Middle frontal gyrus (tissue), 1 donor: ENCODE measurements around the gene GBP6.
"Not testable (repeated sequence)": the region's sequence is repeated elsewhere in the genome, so short reads cannot be mapped to it uniquely, and the experiment has no call there.

Experiments used
- DNase-seq: peaks from one replicate; pipeline ENCODE4 v3.0.0-alpha.2; 2015; ENCODE audit warnings: low spot score; ENCODE audit errors: extremely low spot score

The GBP6 gene

GRCh38 chr1:89369331-89369730 is 5.5 kb downstream of the GBP6 start:
- DNase-seq, result no peak

GRCh38 chr1:89373810-89374209 is 10.0 kb downstream of the GBP6 start:
- DNase-seq, result not testable (repeated sequence)

- no peak for DNase-seq
Measured at GRCh38 chr1:89378001-89378400, 14.1 kb downstream of the GBP6 start.

GRCh38 chr1:89381618-89382017 is 17.8 kb downstream of the GBP6 start:
- no peak for DNase-seq

- no peak for DNase-seq
Measured at GRCh38 chr1:89382479-89382878, 18.6 kb downstream of the GBP6 start.

GRCh38 chr1:89383185-89383584 is 19.3 kb downstream of the GBP6 start:
- no peak for DNase-seq

- no peak for DNase-seq
Measured at GRCh38 chr1:89390707-89391106, 26.8 kb downstream of the GBP6 start.

GRCh38 chr1:89391686-89392085 is 27.8 kb downstream of the GBP6 start:
- DNase-seq, result no peak

- DNase-seq, result no peak
Measured at GRCh38 chr1:89394851-89395250, 31.0 kb downstream of the GBP6 start.

GRCh38 chr1:89396902-89397301 is 33.0 kb downstream of the GBP6 start:
- DNase-seq, result no peak

- DNase-seq, result no peak
Measured at GRCh38 chr1:89405275-89405929, 41.5 kb downstream of the GBP6 start.

GRCh38 chr1:89407360-89407759 is 43.5 kb downstream of the GBP6 start:
- no peak for DNase-seq

- DNase-seq, result not testable (repeated sequence)
Measured at GRCh38 chr1:89407768-89408167, 43.9 kb downstream of the GBP6 start.

- no peak for DNase-seq
Measured at GRCh38 chr1:89425056-89425455, 61.2 kb downstream of the GBP6 start.

- no peak for DNase-seq
Measured at GRCh38 chr1:89429062-89429461, 65.2 kb downstream of the GBP6 start.

GRCh38 chr1:89429681-89430080 is 65.8 kb downstream of the GBP6 start:
- DNase-seq, result not testable (repeated sequence)

GRCh38 chr1:89433421-89433820 is 69.6 kb downstream of the GBP6 start:
- no peak for DNase-seq

GRCh38 chr1:89434058-89434780 is 70.4 kb downstream of the GBP6 start:
- not testable (repeated sequence) for DNase-seq
